T-helper 2 cell treated with Interferon-gamma antibody and Interleukin-4, amounts not matched to agents 5 μg/mL and 100 μg/mL, for 36 hours (primary cell): ENCODE results near the gene ZMYM5.
"Not testable (repeated sequence)": the region's sequence is repeated elsewhere in the genome, so short reads cannot be mapped to it uniquely, and the experiment has no call there.

Experiments used
- DNase-seq: peaks from one replicate; pipeline ENCODE4 v3.0.0; 2021; ENCODE audit warnings: low spot score
- H3K27ac Mint-ChIP-seq: one replicate; pipeline ENCODE4 v1.8.0; 2021; ENCODE audit warnings: mild to moderate bottlenecking, mixed read lengths
- H3K27me3 Mint-ChIP-seq: one replicate; pipeline ENCODE4 v1.8.0; 2021; ENCODE audit warnings: low read depth, mixed read lengths
- H3K36me3 Mint-ChIP-seq: one replicate; pipeline ENCODE4 v1.8.0; 2021; ENCODE audit warnings: low read depth, mixed read lengths
- H3K4me1 Mint-ChIP-seq: one replicate; pipeline ENCODE4 v1.8.0; 2021; ENCODE audit warnings: low read depth, mixed read lengths
- H3K4me3 Mint-ChIP-seq: one replicate; pipeline ENCODE4 v1.8.0; 2022; ENCODE audit warnings: mild to moderate bottlenecking, moderate library complexity, mixed read lengths
- H3K9me3 Mint-ChIP-seq: one replicate; pipeline ENCODE4 v1.8.0; 2021; ENCODE audit warnings: mixed read lengths

The ZMYM5 gene

GRCh38 chr13:19863323-19864023 is at the start of gene ZMYM5:
Gene ZMYM5 (minus strand): TSS chr13:19863649. CDS start chr13:19852180, 11,469 bp downstream.
- Mint-ChIP-seq H3K27me3 (no peaks in the 10 kb centered on the region), H3K36me3 (peaks cover 24% of the 10 kb centered on the region)

GRCh38 chr13:19910336-19911072 is 47.1 kb upstream of the ZMYM5 start:
- H3K27me3 Mint-ChIP-seq, result no peaks in the 10 kb centered on the region
- no peaks in the 10 kb centered on the region for H3K4me1 Mint-ChIP-seq
- H3K4me3 Mint-ChIP-seq, result no peak overlapping the region
- H3K36me3 Mint-ChIP-seq, result no peaks in the 10 kb centered on the region
- no peak overlapping the region for H3K27ac Mint-ChIP-seq
- no peak for DNase-seq
- H3K9me3 Mint-ChIP-seq, result no peaks in the 10 kb centered on the region

More at GRCh38 chr13:19863323-19864023, at the start of gene ZMYM5:
- peak; percentile 99 for DNase-seq
- Mint-ChIP-seq H3K27ac (peak within 1 kb of the TSS; percentile 100), H3K4me1 (peaks cover 34% of the 10 kb centered on the region), H3K9me3 (no peaks in the 10 kb centered on the region), H3K4me3 (peak within 1 kb of the TSS; percentile 96)

- Mint-ChIP-seq H3K4me1 (no peaks in the 10 kb centered on the region), H3K27ac (no peak overlapping the region), H3K4me3 (no peak overlapping the region), H3K9me3 (no peaks in the 10 kb centered on the region), H3K27me3 (no peaks in the 10 kb centered on the region), H3K36me3 (no peaks in the 10 kb centered on the region)
- no peak for DNase-seq
Observed at GRCh38 chr13:19908350-19908986, 45.0 kb upstream of the ZMYM5 start.

- DNase-seq, H3K27ac Mint-ChIP-seq, H3K36me3 Mint-ChIP-seq, H3K4me3 Mint-ChIP-seq, H3K27me3 Mint-ChIP-seq, H3K4me1 Mint-ChIP-seq, H3K9me3 Mint-ChIP-seq: not testable (repeated sequence)
Observed at GRCh38 chr13:19905487-19906195, 42.2 kb upstream of the ZMYM5 start.

- Mint-ChIP-seq H3K27me3 (no peaks in the 10 kb centered on the region), H3K27ac (no peak overlapping the region), H3K4me3 (no peak overlapping the region), H3K9me3 (no peaks in the 10 kb centered on the region), H3K36me3 (no peaks in the 10 kb centered on the region), H3K4me1 (no peaks in the 10 kb centered on the region)
- no peak for DNase-seq
Observed at GRCh38 chr13:19890030-19890429, 26.6 kb upstream of the ZMYM5 start.

- Mint-ChIP-seq H3K36me3 (no peaks in the 10 kb centered on the region), H3K4me1 (no peaks in the 10 kb centered on the region), H3K4me3 (no peak overlapping the region), H3K27me3 (no peaks in the 10 kb centered on the region), H3K9me3 (no peaks in the 10 kb centered on the region), H3K27ac (no peak overlapping the region)
- no peak for DNase-seq
Observed at GRCh38 chr13:19888799-19889198, 25.4 kb upstream of the ZMYM5 start.

GRCh38 chr13:19882231-19882630 is 18.8 kb upstream of the ZMYM5 start:
- no peak for DNase-seq
- Mint-ChIP-seq H3K4me3 (no peak overlapping the region), H3K9me3 (no peaks in the 10 kb centered on the region), H3K27ac (no peak overlapping the region), H3K36me3 (no peaks in the 10 kb centered on the region), H3K27me3 (peaks cover 8% of the 10 kb centered on the region), H3K4me1 (no peaks in the 10 kb centered on the region)

GRCh38 chr13:19881641-19882040 is 18.2 kb upstream of the ZMYM5 start:
- H3K9me3 Mint-ChIP-seq, result no peaks in the 10 kb centered on the region
- H3K4me1 Mint-ChIP-seq, result no peaks in the 10 kb centered on the region
- no peak overlapping the region for H3K4me3 Mint-ChIP-seq
- no peak overlapping the region for H3K27ac Mint-ChIP-seq
- no peak for DNase-seq
- H3K27me3 Mint-ChIP-seq, result peaks cover 8% of the 10 kb centered on the region
- H3K36me3 Mint-ChIP-seq, result no peaks in the 10 kb centered on the region

GRCh38 chr13:19864746-19865309 is 1.4 kb upstream of the ZMYM5 start:
- H3K27ac Mint-ChIP-seq, result peak overlapping the region; percentile 95
- H3K4me3 Mint-ChIP-seq, result peak overlapping the region; percentile 78
- DNase-seq, result peak; percentile 62
- H3K4me1 Mint-ChIP-seq, result peaks cover 30% of the 10 kb centered on the region
- H3K9me3 Mint-ChIP-seq, result no peaks in the 10 kb centered on the region
- H3K36me3 Mint-ChIP-seq, result peaks cover 14% of the 10 kb centered on the region
- H3K27me3 Mint-ChIP-seq, result no peaks in the 10 kb centered on the region

GRCh38 chr13:19864024-19864745 is 736 bp upstream of the ZMYM5 start:
- Mint-ChIP-seq H3K27me3 (no peaks in the 10 kb centered on the region), H3K9me3 (no peaks in the 10 kb centered on the region), H3K4me1 (peaks cover 30% of the 10 kb centered on the region), H3K36me3 (peaks cover 16% of the 10 kb centered on the region), H3K27ac (peak overlapping the region; percentile 95), H3K4me3 (peak overlapping the region; percentile 78)
- DNase-seq, result peak; percentile 55

GRCh38 chr13:19862481-19863313 is 752 bp downstream of the ZMYM5 start:
- H3K4me1 Mint-ChIP-seq, result peaks cover 32% of the 10 kb centered on the region
- DNase-seq, result peak; percentile 41
- peaks cover 27% of the 10 kb centered on the region for H3K36me3 Mint-ChIP-seq
- peak overlapping the region; percentile 96 for H3K4me3 Mint-ChIP-seq
- H3K9me3 Mint-ChIP-seq, result no peaks in the 10 kb centered on the region
- H3K27me3 Mint-ChIP-seq, result no peaks in the 10 kb centered on the region
- H3K27ac Mint-ChIP-seq, result peak overlapping the region; percentile 100

- no peaks in the 10 kb centered on the region for H3K27me3 Mint-ChIP-seq
- H3K4me1 Mint-ChIP-seq, result peaks cover 32% of the 10 kb centered on the region
- peaks cover 35% of the 10 kb centered on the region for H3K36me3 Mint-ChIP-seq
- H3K27ac Mint-ChIP-seq, result peak overlapping the region; percentile 100
- H3K9me3 Mint-ChIP-seq, result no peaks in the 10 kb centered on the region
- no peak for DNase-seq
- peak overlapping the region; percentile 96 for H3K4me3 Mint-ChIP-seq
Observed at GRCh38 chr13:19861762-19862161, 1.7 kb downstream of the ZMYM5 start.
